HG03039 (cell line): ENCODE results near the gene IPP.
"Not testable (repeated sequence)": the region's sequence is repeated elsewhere in the genome, so short reads cannot be mapped to it uniquely, and the experiment has no call there.

Experiments
- ATAC-seq: cut with Tn5 transposase; IDR thresholded peaks from one replicate; pipeline ENCODE4 v1.9.1; 2021; ENCODE audit warnings: mild to moderate bottlenecking, moderate library complexity; ENCODE audit not compliant: unreplicated experiment

Gene IPP

DNA sequence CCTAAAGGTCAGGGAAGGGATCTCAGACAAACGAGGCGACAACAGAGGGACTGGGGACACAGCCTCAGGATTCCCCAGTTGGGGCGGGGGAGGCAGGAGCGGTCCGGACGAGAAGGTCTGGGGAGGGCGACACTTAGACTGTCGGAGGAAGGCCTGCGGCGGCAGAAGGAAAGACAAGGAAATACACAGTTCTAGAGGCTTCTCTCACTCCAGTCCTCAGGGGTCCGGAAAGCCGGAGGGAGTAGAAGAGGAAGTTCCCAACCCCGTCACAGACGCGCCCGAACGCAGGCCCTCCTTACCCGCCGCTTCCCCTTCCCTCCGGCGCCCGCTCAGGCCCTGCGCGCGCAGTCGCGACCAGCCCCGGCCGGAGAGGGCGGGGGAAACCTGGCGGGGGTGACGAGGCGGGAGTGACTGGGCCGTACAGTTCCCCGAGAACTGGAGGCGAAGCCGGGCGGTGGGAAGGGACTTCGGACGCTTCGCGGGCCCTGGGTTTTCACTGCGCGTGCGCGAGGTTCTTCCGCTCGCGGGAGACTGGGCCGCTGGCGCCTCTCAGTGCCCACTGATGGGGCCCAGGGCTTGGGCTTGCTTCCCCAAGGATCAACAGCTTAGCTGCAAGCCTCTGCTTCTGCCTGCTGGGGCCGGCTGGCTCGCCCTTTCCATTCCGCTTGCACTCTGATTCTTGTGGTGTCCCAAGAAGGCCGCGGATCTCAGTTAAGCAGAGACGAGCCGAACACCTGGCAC lies at the start of gene IPP:
Gene IPP (minus strand): TSS at position 356 of the 741 bp plus-strand sequence. CDS start 4,242 bp downstream, outside the sequence.
- ATAC-seq = peak; percentile 84

DNA sequence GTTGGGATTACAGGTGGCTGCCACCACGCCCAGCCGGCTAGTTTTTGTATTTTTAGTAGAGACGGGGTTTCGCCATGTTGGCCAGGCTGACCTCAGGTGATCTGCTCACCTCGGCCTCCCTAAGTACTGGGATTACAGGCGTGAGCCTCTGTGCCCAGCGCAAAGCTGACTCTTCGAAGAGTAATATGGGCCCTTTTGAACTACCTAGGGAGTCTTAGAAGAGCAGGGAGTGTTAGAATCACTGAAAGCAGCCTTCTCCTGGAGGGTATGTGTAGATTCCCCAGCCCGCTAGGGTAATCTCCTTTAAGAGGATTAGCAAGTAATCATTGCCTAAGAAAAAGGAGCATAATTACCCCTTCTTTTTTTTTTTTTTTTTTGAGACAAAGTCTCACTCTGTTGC lies 46.5 kb upstream of the IPP start:
- no peak for ATAC-seq

DNA sequence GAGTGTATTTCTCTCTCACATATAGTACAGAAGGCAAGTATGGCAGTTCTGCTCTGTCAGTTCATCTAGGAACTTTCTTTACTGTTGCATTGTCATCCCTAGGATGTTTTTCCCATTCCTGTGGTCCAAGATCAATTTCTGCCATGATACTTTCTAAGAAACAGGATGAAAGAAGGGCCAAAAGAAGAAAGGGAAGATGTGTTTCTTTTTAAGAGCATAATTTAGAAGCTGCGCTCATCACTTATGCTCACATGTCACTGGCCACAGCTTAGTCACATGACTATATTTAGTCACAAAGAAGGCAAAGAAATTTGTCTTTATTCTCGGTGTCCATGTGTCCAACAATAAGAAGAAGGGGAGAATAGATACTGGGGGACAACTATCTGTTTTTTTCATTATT lies 45.9 kb upstream of the IPP start:
- ATAC-seq = no peak

- no peak for ATAC-seq
Measured at GRCh38 chr1:45793942-45794604, 43.6 kb upstream of the IPP start.

DNA sequence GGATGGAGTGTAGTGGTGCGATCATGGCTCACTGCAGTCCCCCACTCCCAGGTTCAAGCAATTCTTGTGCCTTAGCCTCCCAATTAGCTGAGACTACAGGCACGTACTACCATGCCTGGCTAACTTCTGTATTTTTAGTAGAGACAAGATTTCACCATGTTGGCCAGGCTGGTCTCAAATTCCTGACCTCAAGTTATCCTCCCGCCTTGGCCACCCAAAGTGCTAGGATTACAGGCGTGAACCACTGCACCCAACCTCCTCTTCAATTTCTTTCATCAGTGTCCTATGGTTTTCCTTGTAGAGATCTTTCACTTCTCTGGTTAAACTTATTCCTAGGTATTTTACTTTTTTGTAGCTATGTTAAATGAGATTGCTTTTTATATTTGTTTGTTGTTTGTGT lies 42.3 kb upstream of the IPP start:
- ATAC-seq = no peak

GRCh38 chr1:45789601-45790000 lies 39.1 kb upstream of the IPP start:
- ATAC-seq = no peak

- no peak for ATAC-seq
Measured at GRCh38 chr1:45787905-45788304, 37.5 kb upstream of the IPP start.

- no peak for ATAC-seq
Measured at GRCh38 chr1:45785583-45785982, 35.1 kb upstream of the IPP start.

GRCh38 chr1:45775794-45776193 lies 25.3 kb upstream of the IPP start:
- no peak for ATAC-seq

DNA sequence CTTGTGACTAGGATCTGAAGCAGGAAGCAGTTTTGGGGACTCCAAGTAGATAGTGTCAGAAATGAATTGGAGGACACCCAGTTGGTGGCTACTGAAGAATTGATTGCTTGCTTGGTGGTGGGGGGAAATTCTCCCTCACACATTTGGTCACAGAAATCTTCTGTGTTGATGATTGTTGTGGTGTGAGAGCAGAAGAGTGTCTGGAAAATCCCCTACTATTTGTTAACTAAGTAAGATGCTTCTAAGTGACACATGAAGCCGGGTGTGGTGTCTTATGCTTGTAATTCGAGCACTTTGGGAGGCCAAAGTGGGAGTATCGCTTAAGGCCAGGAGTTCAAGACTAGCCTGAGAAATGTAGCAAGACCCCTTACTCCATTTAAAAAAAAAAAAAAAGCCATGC lies 22.5 kb upstream of the IPP start:
- no peak for ATAC-seq

DNA sequence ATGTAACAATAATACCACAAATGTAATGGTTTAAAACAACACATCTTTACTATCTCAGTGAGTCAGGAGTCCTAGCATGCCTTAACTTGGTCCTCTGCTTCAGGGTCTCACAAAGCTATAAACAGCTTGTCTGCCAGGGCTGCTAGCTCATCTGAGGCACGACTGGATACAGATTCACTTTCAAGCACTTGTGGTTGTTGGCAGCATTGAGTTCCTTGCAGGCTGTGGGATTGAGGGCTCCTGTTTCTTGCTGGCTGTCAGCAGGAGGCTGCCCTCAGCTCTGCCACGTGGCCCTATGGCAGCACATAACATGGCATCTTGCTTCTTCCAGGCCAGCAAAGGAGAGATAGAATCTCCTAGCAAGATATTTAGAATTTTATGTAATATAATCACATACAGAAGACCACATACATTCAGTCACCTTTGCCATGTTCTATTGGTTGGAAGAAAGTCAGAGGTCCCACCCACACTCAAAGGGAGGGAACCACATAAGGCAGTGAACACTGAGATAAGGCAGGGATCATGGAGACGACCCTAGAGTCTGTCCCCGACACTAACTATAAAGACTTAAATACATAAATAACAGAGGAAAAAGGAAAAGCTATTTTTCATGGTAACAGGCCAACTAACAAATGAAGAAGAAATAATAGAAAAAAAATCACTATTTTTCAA lies 18.9 kb upstream of the IPP start:
- no peak for ATAC-seq

- no peak for ATAC-seq
Measured at GRCh38 chr1:45767035-45767434, 16.6 kb upstream of the IPP start.

- no peak for ATAC-seq
Measured at GRCh38 chr1:45765999-45766792, 15.7 kb upstream of the IPP start.

GRCh38 chr1:45762291-45762690 lies 11.8 kb upstream of the IPP start:
- ATAC-seq = no peak

DNA sequence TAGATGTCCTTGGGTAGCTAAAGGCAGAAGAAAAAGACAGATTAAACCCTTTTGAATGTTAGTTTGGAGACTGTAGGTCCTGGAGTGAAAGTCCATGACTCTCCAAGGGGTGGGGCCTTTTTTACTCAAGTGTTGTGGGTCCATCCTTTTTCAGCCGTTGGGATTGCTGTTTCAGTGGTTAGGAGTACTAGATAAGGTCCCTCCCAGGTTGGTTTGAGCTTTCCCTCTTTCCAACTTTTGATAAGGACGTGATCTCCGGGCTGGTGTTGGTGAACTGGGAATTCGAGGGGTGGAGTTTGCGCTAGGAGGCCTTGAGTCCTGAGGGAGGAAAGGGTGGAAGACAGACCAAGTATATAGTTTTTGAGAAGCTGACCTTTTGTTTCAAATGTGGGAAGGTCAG lies 5.2 kb upstream of the IPP start:
- no peak for ATAC-seq

DNA sequence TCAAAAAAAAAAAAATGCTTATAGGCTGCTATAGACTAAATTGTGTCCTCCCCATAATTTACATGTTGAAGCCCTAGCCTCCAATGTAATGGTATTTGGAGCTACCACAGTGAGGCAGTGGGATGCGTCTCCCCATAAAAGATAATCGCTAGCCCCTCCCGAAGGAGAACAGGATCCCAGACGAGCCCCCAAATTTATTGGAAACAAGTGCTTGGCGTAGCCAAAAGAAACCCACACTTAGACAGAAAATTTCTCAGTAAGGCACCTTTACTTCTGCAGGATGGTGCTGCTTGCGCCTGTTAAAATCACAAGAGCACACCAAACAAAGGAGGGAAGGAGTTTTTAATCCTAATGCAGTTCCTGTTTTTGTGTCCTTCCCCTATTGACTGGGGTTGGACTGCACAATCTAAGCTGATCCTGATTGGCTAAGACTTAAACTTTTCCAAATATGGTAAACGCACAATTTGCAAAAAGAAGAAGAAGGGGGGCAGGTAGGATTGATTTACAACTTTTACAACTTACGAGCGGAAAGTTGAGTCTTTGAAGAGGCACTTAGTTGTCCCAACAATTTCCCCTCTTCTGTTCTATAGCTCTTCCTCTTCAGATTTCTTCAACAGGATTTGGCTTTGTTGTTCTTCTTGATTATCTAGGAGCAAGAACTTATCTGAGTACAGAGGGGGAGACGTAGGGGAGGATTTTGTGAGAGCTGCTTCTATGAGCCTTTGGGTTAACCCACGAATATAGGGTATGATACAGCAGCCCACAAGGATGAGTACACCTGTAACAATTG lies 3.0 kb upstream of the IPP start:
- no peak for ATAC-seq

DNA sequence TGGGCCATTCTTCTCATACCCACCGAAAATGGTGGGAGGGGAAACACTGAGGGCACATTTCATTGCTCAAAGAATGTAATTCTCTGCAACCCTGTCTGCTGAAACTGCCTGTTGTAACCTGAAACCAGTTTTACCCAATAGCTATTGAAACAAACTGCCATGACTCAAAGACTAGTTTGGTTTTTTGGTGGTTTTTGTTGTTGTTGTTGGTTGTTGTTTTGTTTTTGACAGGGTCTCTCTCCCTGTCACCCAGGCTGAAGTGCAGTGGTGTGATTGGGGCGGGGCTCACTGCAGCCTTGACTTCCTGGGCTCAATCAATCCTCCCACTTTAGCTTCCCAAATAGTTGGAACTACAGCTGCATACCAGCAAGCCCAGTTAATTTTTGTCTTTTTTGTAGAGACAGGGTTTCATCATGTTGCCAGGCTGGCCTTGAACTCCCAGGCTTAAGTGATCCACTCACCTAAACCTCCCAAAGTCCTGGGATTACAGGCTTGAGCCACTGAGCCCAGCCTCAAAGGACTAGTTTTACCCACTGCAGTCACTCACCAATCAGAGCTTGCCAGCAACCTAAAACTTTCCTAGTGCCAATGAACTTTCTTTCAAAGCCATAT lies 2.1 kb upstream of the IPP start:
- no peak for ATAC-seq

- no peak for ATAC-seq
Measured at GRCh38 chr1:45752014-45752413, 1.6 kb upstream of the IPP start.

DNA sequence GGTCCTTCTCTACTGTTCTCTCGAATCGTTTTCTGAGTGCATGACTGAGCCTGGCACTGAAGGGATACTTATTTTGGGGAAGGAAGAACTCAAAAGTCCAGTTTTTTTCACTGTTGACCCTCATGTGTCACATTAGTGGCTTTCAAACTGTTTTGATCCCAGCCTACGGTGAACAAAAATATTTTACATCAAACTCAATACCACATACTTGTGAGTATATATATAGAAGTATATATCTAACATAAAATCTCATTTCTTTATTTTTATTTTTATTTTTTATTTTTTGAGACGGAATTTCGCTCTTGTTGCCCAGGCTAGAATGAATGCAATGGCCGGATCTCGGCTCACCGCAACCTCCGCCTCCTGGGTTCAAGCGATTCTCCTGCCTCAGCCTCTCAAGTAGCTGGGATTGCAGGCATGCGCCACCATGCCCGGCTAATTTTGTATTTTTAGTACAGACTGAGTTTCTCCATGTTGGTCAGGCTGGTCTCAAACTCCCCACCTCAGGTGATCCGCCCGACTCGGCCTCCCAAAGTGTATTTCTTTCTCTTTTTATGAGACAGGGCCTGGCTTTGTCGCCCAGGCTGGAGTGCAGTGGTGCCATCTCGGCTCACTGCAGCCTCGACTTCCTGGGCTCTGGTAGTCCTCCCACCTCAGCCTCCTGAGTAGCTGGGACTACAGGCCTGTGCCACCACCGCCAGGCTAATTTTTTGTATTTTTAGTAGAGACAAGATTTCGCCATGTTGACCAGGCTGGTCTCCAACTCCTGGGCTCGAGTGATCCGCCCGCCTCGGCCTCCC lies 786 bp upstream of the IPP start:
- not testable (repeated sequence) for ATAC-seq
